ENCODE measurements around the gene C9orf152. TPM values are rescaled to one million over a fixed set of nuclear protein-coding genes. Genes with fewer than 3 reads are reported as not detected.
A peak's percentile ranks its signal among the peaks of the same experiment; 100 is the strongest.

The C9orf152 gene
- total and polyA plus RNA-seq, 2 of the 13 experiments (the other 11 are each of a cell fraction or from before 2014, with no cell fraction given), result 0.24 to 0.48 TPM

DNA sequence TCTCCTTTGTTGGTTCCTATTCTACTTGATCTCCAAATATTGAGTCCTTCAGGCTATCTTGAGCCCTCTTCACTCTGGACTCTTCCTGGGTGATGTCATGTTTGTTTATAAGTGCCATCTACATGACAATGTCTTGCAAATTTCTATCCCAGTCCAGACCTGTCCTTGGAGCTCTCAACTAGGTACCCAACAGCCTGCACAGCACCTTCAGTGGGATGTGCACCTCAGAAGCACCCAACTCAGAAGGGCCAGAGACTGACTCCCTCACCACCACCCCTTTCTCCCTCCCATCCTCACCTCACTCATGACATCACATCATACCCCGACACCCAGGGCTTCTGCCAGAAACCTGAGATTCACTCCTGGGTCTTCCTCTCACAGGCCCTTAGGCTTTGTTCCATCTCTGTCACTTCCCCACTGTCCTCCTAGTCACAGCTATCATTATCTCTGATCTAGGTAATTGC, 33.9 kb upstream of the C9orf152 start (continued):
- TF ChIP-seq CREB1 (IDR thresholded peaks at IDR 0.05) (peak; percentile 23; the same call in 1 of the 2 replicates), CREB1 (CRISPR knock-in tag; IDR thresholded peaks at IDR 0.05) (no peak), ZNF777 (CRISPR knock-in tag; IDR thresholded peaks at IDR 0.05) (no peak), ATF7 (IDR thresholded peaks at IDR 0.05) (peak; percentile 2; the same call in 1 of the 2 replicates), ATF7 (CRISPR knock-in tag; IDR thresholded peaks at IDR 0.05) (no peak), ETV5 (CRISPR knock-in tag; IDR thresholded peaks at IDR 0.05; ENCODE audit: borderline replicate concordance) (no peak), POLR2G (IDR thresholded peaks at IDR 0.05; ENCODE audit: low read depth, low read length) (peak; percentile 31; the same call in 1 of the 2 replicates)

GRCh38 chr9:110241260-110241857, 33.4 kb upstream of the C9orf152 start:
- no peaks in the 10 kb centered on the region for H3K4me1 ChIP-seq (ENCODE audit: insufficient read depth, low read length)
- H3K4me2 ChIP-seq (ENCODE audit: low read depth, low read length), result no peak overlapping the region
- H3K36me3 ChIP-seq (replicated peaks in 1 of 2; ENCODE audit: control insufficient read depth in 1 of 2, insufficient read depth in 2 of 2, low read length in 2 of 2), result peaks cover 5 to 18% of the 10 kb centered on the region in 2 experiments
- no peak for FAIRE-seq
- peaks cover 3% of the 10 kb centered on the region; the same call in 1 of the 2 replicates for H4K20me1 ChIP-seq (ENCODE audit: insufficient read depth, low read length)
- H2AFZ ChIP-seq (ENCODE audit: low read length), result no peak overlapping the region
- H3K79me2 ChIP-seq (ENCODE audit: insufficient read depth, low read length), result peaks cover 4% of the 10 kb centered on the region
- POLR2A ChIA-PET, result interaction anchor here (1.2 to 2.4 kb wide), 2 partner anchors 15 to 47 kb away, joined by 4 to 10 read pairs; partner anchors contain the start of gene TXN
- intact Hi-C loops (cut with micrococcal nuclease; ENCODE audit: unreplicated experiment), result no loop called here
- no peak overlapping the region for H3K9ac ChIP-seq (ENCODE audit: insufficient read depth, low read depth, low read length)
- H3K27ac ChIP-seq (ENCODE audit: extremely low read length, insufficient read depth, low read length), result no peak overlapping the region
- BruUV-seq (replicated peaks), result no TSS peak
- H3K4me3 ChIP-seq (replicated peaks in 1 of 3; ENCODE audit: insufficient read depth in 1 of 3, low read depth in 2 of 3, low read length in 3 of 3), result no peak overlapping the region
- no peaks in the 10 kb centered on the region for H3K27me3 ChIP-seq (ENCODE audit: control insufficient read depth in 1 of 2, insufficient read depth in 2 of 2, low read length in 2 of 2)
- no peaks in the 10 kb centered on the region for H3K9me3 ChIP-seq (ENCODE audit: low read length)
- TF ChIP-seq PRDM10 (CRISPR knock-in tag; IDR thresholded peaks at IDR 0.05; ENCODE audit: low read depth) (no peak), SMAD1 (CRISPR knock-in tag; IDR thresholded peaks at IDR 0.05; ENCODE audit: borderline replicate concordance, low read depth) (no peak), CEBPB (IDR thresholded peaks at IDR 0.05; ENCODE audit: borderline replicate concordance, low read depth, low read length) (peak; percentile 50), ZNF567 (CRISPR knock-in tag; IDR thresholded peaks at IDR 0.05; ENCODE audit: borderline replicate concordance) (no peak), TBP (CRISPR knock-in tag; IDR thresholded peaks at IDR 0.05) (no peak)
- TF ChIP-seq, protein P1, sequence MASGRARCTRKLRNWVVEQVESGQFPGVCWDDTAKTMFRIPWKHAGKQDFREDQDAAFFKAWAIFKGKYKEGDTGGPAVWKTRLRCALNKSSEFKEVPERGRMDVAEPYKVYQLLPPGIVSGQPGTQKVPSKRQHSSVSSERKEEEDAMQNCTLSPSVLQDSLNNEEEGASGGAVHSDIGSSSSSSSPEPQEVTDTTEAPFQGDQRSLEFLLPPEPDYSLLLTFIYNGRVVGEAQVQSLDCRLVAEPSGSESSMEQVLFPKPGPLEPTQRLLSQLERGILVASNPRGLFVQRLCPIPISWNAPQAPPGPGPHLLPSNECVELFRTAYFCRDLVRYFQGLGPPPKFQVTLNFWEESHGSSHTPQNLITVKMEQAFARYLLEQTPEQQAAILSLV (CRISPR knock-in tag; IDR thresholded peaks at IDR 0.05; ENCODE audit: borderline replicate concordance), result no peak
- CTCF ChIA-PET (ENCODE audit: low intra/inter-chr PET ratio, low total read pairs), result no interaction called here
- in situ Hi-C loops (cut with HindIII; ENCODE audit: extremely low pct_ligation_motif_present, low pct_unique_long_range_greater_than_20kb), result no loop called here
- no peak for DNase-seq (ENCODE audit: low spot score)
- peak; percentile 23 for ATAC-seq
- WGBS (ENCODE audit: low lambda C conversion rate), result 93% methylated on average over 3 of the region's 3 CpGs

Measured in HepG2 (cell line).